ENCODE results near the gene ETFA. TPM values are rescaled to one million over a fixed set of nuclear protein-coding genes. Genes with fewer than 3 reads are reported as not detected.
"Not testable (repeated sequence)": the region's sequence is repeated elsewhere in the genome, so short reads cannot be mapped to it uniquely, and the experiment has no call there.

The ETFA gene
- polyA plus RNA-seq, 3 donors from 2014 or later: 146 to 157 (median 157) TPM

DNA sequence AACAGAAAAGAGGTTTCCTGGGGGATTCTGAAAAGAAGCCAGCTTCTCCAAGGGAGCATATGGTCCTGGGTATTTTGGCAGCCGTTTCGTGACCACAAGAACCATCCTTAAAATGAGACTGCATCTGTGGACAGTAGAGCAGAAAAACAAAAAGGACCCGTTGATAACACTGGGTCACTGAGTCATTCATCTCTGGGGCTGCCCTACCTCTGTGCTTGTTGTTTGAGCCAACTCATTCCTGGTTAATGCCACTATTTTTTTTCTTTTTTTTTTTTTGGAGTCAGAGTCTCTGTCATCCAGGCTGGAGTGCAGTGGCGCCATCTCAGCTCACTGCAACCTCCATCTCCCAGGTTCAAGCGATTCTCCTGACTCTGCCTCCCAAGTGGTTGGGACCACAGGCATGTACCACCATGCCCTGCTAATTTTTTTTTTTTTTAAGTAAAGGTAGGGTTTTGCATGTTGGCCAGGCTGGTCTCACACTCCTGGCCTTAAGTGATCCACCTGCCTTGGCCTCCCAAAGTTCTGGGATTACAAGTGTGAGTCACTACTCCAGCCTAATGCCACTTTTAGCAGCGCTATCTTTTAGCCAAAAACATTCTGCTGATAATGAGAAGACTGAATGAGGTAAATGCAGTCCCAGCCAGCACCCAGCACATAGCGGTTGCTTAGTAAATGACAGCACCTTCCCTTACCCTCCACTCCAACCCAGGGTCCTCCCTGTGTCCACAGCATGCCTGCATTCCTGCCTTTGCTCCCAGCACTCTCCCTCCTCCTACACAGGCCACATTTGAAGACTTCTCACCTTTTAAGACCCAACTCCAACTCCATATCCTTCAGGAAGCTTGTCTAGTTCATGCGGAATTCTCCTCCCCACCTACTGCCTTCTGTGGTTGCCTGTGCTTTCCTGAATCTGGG, 16.2 kb upstream of the ETFA start:
- Mint-ChIP-seq H3K4me3 (no peak overlapping the region), H3K27ac (no peak overlapping the region), H3K9me3 (peaks cover 0 to 1% (median 0%) of the 10 kb centered on the region in 6 donors), H3K27me3 (ENCODE audit: low read depth in 3 of 3) (peaks cover 6 to 23% (median 16%) of the 10 kb centered on the region in 3 donors), H3K4me1 (no peaks in the 10 kb centered on the region), H3K36me3 (no peaks in the 10 kb centered on the region)
- no peak for DNase-seq

DNA sequence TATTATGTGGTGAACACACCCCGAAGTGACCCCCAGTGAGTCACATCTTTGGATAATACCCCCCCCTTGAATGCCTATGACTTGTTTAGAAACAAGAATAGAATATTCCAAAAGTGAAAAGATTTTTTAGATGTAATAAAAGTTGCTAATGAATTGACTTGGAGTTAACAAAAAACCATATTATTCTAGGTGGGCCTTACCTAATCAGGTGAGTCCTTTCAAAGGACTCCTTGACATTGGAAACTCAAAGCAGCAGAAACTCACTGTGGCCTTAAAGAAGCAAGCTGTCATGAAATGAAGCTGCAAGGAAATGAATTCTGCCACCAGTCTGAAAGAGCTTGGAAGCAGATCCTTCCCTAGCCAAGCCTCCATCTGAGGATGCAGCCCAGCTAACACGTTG, 14.4 kb upstream of the ETFA start:
- Mint-ChIP-seq H3K36me3 (no peaks in the 10 kb centered on the region), H3K4me1 (no peaks in the 10 kb centered on the region), H3K9me3 (peaks cover 0 to 1% (median 0%) of the 10 kb centered on the region in 6 donors), H3K27ac (no peak overlapping the region), H3K27me3 (ENCODE audit: low read depth in 3 of 3) (peaks cover 3 to 32% (median 16%) of the 10 kb centered on the region in 3 donors), H3K4me3 (no peak overlapping the region)
- DNase-seq: no peak

DNA sequence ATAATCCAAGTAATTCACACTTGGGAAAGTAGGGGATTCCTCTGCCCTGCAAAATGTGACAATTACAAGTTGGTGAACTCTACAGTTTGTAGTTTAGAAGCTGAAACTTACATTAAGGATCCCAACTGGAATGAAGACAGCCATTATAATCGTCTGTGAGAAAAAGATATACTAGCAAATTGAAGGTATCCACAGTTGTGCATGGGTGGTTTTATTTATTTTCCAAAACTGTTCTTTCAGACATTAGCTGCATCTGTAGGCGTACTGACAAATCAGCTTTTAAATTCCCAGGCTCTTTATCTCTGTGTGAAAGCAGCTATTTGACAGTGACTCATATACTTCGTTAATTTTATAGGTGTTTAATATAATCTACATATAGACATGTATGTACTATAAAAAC, 12.8 kb upstream of the ETFA start:
- H3K27me3 Mint-ChIP-seq (ENCODE audit: low read depth in 3 of 3): peaks cover 7 to 34% (median 18%) of the 10 kb centered on the region in 3 donors
- no peak overlapping the region for H3K27ac Mint-ChIP-seq
- H3K4me3 Mint-ChIP-seq: no peak overlapping the region

DNA sequence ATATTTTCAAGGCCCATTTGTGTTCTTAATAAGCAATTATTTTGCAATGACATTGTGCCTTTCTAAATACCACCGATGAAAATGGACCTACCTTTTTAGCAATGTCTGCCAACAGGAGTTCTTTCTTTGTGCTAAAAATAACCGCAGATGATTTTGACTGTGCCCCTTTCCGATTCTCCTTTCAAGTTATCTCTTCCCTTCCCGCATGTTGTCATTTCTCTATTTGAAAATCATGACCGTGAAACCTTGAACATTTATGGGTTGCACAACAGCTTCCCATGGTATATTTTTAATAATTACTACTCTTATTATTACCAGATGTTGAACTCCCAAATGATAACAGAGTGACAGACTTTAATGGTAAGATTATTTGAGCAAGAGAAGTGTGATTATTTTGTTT, 10.3 kb upstream of the ETFA start:
- H3K4me3 Mint-ChIP-seq: no peak overlapping the region
- H3K27me3 Mint-ChIP-seq (ENCODE audit: low read depth in 3 of 3): peaks cover 5 to 30% (median 15%) of the 10 kb centered on the region in 3 donors
- no peak for DNase-seq
- H3K36me3 Mint-ChIP-seq: no peaks in the 10 kb centered on the region
- H3K27ac Mint-ChIP-seq: no peak overlapping the region
- H3K9me3 Mint-ChIP-seq: no peaks in the 10 kb centered on the region
- no peaks in the 10 kb centered on the region for H3K4me1 Mint-ChIP-seq

More for the DNA sequence above, 12.8 kb upstream of the ETFA start:
- Mint-ChIP-seq H3K36me3 (no peaks in the 10 kb centered on the region), H3K4me1 (no peaks in the 10 kb centered on the region), H3K9me3 (no peaks in the 10 kb centered on the region)
- DNase-seq: no peak

DNA sequence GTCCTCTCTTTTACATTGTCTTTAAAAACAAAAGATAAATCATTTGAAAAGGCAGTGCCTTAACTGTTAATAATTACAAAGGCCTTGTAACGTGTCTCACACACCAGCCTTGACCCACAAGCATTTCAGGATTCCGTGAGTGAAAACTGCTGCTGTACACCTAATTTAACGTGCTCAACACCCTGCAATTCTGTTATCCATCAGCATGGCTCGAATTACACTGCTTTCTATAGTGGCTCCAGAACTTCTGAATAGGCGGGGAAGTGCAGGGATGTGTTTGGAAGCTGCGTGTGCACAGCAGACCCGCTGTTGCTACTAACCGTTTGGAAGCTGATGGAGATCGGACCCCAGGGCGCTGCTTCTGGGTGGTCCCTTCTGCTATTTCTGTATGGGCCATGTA, 9.9 kb upstream of the ETFA start:
- Mint-ChIP-seq H3K27ac (no peak overlapping the region), H3K27me3 (ENCODE audit: low read depth in 3 of 3) (peaks cover 4 to 30% (median 15%) of the 10 kb centered on the region in 3 donors), H3K4me3 (no peak overlapping the region), H3K4me1 (no peaks in the 10 kb centered on the region), H3K36me3 (no peaks in the 10 kb centered on the region), H3K9me3 (no peaks in the 10 kb centered on the region)
- DNase-seq: no peak

DNA sequence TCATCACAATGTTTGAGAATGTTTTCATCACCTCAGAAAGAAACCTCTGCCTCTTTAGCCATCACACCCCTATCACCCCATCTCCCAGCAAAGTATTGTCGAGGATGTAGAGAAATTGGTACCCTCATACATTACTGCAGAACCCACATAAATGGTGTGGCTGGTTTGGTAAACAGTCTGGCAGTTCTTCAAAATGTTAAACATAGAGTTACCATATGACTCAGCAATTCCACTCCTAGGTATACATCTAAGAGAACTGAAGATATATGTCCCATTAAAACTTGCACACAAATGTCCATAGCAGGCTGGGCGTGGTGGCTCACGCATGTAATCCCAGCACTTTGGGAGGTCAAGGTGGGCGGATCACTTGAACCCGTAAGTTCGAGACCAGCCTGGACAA, 8.7 kb upstream of the ETFA start:
- Mint-ChIP-seq H3K36me3 (no peaks in the 10 kb centered on the region), H3K27ac (no peak overlapping the region), H3K4me1 (no peaks in the 10 kb centered on the region), H3K9me3 (no peaks in the 10 kb centered on the region), H3K4me3 (no peak overlapping the region), H3K27me3 (ENCODE audit: low read depth in 3 of 3) (peaks cover 4 to 30% (median 15%) of the 10 kb centered on the region in 3 donors)
- no peak for DNase-seq

DNA sequence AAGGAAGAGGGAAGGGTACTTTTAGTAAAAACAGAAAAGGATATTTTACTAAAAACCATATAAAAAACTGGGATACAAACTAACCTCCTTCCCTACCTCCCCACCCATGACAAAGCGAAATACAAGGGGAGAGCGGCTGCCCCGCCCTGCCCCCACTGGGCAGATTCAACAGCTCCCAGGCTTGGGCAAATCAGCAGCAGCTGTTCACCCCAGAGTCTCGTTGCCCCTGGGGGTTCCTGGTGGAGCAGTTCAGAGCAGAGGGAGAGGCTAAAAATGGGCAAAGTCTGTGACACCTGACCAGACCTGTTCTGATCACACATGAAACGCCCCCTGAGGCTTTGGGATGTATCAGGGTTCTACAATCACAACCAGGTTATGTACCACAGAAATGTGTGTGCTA, 2.5 kb upstream of the ETFA start:
- Mint-ChIP-seq H3K9me3 (no peaks in the 10 kb centered on the region), H3K27me3 (ENCODE audit: low read depth in 3 of 3) (peaks cover 1 to 9% (median 4%) of the 10 kb centered on the region in 3 donors), H3K4me1 (peaks cover 26 to 36% of the 10 kb centered on the region in 2 donors), H3K27ac (no peak overlapping the region), H3K4me3 (peak overlapping the region in 1 of 5 donors; percentile 55), H3K36me3 (no peaks in the 10 kb centered on the region)
- DNase-seq: no peak

DNA sequence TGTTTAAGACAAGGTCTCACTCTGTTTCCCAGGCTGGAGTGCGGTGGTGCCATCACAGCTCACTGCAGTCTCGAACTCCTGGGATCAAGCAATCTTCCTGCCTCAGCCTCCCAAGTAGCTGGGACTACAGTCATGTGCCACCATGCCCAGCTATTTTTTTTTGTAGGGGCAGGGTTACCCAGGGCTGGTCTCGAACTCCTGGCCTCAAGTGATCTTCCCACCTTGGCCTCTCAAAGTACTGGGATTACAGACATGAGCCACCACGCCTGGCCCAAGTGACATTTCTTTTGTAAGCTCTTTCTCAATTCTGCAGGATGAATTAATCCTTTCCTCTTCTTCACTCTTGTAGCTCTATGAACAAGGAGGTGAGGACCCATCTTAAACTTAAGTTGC, 1.9 kb upstream of the ETFA start:
- Mint-ChIP-seq H3K27ac (peak overlapping the region in 3 of 6 donors; percentile 47 to 88 (median 63)), H3K4me3 (peak overlapping the region in 4 of 5 donors; percentile 63 to 91 (median 89))
- H3K36me3 Mint-ChIP-seq: not testable (repeated sequence)

DNA sequence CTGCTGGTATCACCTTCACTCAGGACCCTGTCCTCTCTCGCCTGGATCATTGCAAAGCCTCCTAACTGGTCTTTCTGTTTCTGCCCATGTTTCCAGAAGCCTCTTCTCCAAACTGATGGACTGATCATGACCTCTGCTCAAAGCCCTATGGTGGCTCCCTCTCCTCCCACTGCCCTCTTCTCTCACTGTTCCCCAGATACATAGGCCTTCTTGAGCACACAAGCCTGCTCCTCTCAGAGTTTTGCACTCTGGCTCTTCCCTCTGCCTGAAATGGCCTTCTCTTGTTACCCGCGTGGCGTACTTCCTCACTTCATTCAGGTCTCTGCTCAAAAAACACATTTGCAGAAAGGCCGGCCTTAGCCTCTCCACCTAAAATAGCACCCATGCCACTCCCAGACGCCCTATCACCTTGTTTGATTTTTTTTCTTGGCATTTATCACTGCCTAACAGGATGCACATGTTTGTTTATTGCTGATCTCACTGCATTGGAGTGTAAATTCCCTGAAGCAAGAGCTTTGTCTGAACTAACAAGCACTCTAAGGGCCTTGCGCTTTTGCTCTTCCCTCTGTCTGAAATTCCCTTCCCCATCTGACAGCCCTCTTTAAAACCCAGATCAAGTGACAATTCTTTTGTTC, 1.4 kb upstream of the ETFA start:
- no peak for DNase-seq
- no peaks in the 10 kb centered on the region for H3K36me3 Mint-ChIP-seq
- peaks cover 1 to 9% (median 4%) of the 10 kb centered on the region in 3 donors for H3K27me3 Mint-ChIP-seq (ENCODE audit: low read depth in 3 of 3)
- H3K4me3 Mint-ChIP-seq: peak overlapping the region; percentile 63 to 91 (median 89)
- peaks cover 33 to 45% of the 10 kb centered on the region in 2 donors for H3K4me1 Mint-ChIP-seq
- H3K27ac Mint-ChIP-seq: peak overlapping the region; percentile 1 to 88 (median 66)
- no peaks in the 10 kb centered on the region for H3K9me3 Mint-ChIP-seq

More for the DNA sequence above, 1.9 kb upstream of the ETFA start:
- H3K9me3 Mint-ChIP-seq; DNase-seq; H3K27me3 Mint-ChIP-seq (ENCODE audit: low read depth in 3 of 3): not testable (repeated sequence)
- peaks cover 32 to 42% of the 10 kb centered on the region in 2 donors for H3K4me1 Mint-ChIP-seq

DNA sequence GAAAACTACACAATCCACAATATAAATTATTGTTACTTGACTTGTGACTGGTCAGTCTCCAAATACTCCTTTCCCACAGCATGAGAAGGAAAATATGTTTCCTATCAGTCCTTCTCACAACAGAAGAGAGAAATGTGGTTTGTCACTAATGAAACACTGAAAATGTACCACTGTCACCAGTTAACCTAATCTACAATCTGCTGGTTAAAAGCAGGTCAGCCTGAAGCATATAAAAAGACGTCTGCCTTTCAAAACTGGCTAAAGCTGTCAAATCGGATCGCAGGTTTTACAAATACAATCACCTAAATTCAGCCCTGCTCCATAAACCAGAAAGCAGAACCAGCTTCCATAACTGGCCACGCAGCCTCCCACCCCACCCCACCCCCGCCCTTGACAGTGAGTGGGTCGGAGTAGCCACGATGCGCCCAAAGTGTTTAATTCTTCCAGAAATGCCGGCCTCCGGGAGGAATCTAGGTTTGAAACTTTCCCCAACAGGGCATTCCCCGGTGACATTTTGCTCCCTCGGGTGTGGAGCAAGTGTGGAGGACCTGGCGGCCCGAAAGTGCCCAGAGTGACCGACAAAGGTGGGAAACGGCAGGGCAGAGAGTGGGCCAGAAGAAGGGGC, 682 bp downstream of the ETFA start:
- Mint-ChIP-seq H3K4me3 (peak overlapping the region; percentile 88 to 91 (median 89)), H3K27me3 (ENCODE audit: low read depth in 3 of 3) (peaks cover 1 to 9% (median 4%) of the 10 kb centered on the region in 3 donors), H3K27ac (peak overlapping the region; percentile 85 to 91 (median 90)), H3K4me1 (peaks cover 40 to 59% of the 10 kb centered on the region in 2 donors), H3K36me3 (no peaks in the 10 kb centered on the region), H3K9me3 (no peaks in the 10 kb centered on the region)
- DNase-seq: peak in 2 of 3 donors; percentile 24 to 28

DNA sequence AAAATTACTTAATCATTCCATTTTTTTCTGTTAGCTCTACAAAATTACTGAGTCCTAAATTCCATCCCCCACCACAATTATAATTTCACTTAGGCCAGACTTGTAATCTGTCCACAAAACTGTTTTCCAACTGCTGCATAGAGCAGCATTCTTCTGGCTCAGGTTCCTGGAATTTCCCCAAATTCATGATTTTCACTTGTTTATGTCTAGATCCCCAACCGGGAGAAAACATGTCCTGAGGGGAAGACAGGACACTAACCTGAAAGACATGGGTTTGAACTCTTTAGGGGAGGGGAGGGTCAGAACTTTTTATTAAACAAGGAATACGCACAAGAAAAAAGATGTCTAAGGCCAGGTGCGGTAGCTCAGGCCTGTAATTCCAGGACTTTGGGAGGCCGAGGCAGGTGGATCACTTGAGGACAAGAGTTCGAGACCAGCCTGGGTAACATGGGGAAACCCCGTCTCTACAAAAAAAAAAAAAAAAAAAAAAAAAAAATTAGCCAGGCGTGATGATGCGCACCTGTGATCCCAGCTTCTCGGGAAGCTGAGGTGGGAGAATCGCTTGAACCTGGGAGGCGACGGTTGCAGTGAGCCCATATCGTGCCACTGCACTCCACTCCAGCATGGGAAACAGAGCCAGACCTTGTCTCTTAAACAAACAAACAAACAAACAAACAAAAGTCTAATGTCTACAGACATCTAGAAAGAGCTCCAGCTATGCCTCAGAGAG, 1.5 kb downstream of the ETFA start:
- no peak for DNase-seq
- H3K36me3 Mint-ChIP-seq: peaks cover 0 to 5% (median 3%) of the 10 kb centered on the region in 3 donors
- peak overlapping the region; percentile 88 to 91 (median 89) for H3K4me3 Mint-ChIP-seq
- peak overlapping the region; percentile 24 to 91 (median 86) for H3K27ac Mint-ChIP-seq
- H3K27me3 Mint-ChIP-seq (ENCODE audit: low read depth in 3 of 3): peaks cover 1 to 9% (median 4%) of the 10 kb centered on the region in 3 donors
- peaks cover 46 to 67% of the 10 kb centered on the region in 2 donors for H3K4me1 Mint-ChIP-seq
- H3K9me3 Mint-ChIP-seq: no peaks in the 10 kb centered on the region

DNA sequence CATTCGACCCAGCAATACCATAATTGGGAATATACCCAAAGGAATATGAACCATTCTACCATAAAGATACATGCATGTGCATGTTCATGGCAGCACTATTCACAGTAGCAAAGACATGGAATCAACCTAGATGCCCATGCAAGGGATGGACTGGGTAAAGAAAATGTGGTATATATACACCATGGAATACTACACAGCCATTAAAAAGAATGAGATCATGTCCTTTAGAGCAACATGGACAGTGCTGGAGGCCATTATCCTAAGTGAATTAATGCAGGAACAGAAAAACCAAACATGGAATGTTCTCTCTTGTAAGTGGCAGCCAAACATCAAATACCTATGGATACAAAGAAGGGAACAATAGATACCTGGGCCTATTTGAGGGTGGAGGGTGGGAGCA, 7.4 kb downstream of the ETFA start:
- H3K9me3 Mint-ChIP-seq: no peaks in the 10 kb centered on the region
- H3K4me3 Mint-ChIP-seq: no peak overlapping the region
- H3K4me1 Mint-ChIP-seq: peaks cover 25 to 49% of the 10 kb centered on the region in 2 donors
- peaks cover 0 to 8% (median 5%) of the 10 kb centered on the region in 3 donors for H3K36me3 Mint-ChIP-seq
- H3K27ac Mint-ChIP-seq: no peak overlapping the region
- no peaks in the 10 kb centered on the region for H3K27me3 Mint-ChIP-seq (ENCODE audit: low read depth in 3 of 3)
- no peak for DNase-seq

DNA sequence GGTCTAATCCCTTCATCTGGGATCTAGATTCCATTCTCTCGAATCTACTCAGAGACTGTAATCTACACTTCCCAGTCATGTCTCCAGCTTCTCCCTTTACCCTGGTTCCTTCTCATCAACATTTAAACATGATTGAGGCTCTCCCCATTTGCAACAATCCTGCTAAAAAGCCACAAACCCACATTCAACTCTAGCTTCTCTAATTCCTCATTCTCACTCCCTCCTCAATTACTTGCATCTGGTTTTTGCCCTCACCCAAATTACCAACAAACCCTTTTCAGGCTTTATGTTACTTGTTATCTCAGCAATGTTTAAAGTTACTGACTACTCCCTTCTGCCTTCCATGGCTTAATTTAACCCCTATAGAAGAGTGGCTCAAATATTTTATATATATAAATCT, 11.5 kb downstream of the ETFA start:
- Mint-ChIP-seq H3K36me3 (peaks cover 0 to 5% (median under 1%) of the 10 kb centered on the region in 3 donors), H3K4me1 (peaks cover 14 to 32% of the 10 kb centered on the region in 2 donors), H3K4me3 (no peak overlapping the region), H3K27me3 (ENCODE audit: low read depth in 3 of 3) (no peaks in the 10 kb centered on the region), H3K9me3 (no peaks in the 10 kb centered on the region), H3K27ac (no peak overlapping the region)
- DNase-seq: no peak
